Activated naive CD8-positive, alpha-beta T cell treated with anti-CD3 and anti-CD28 coated beads, Interleukin-2, amount 50 U/mL, for 16 hours (primary cell): Measurements from ENCODE around the gene MAP4.

Source experiments
- DNase-seq: peaks from one replicate; pipeline ENCODE4 v3.0.0-alpha.2; 2020; ENCODE audit warnings: low read depth, low spot score

The MAP4 gene

GRCh38 chr3:47971081-47971480 is 45.1 kb downstream of the MAP4 start:
- DNase-seq, result no peak

- DNase-seq, result no peak
Measured at GRCh38 chr3:47964740-47965139, 51.5 kb downstream of the MAP4 start.

GRCh38 chr3:47961815-47962606 is 54.2 kb downstream of the MAP4 start:
- no peak for DNase-seq

- DNase-seq, result no peak
Measured at GRCh38 chr3:47961036-47961435, 55.2 kb downstream of the MAP4 start.

GRCh38 chr3:47956521-47956920 is 59.7 kb downstream of the MAP4 start:
- DNase-seq, result no peak

- DNase-seq, result no peak
Measured at GRCh38 chr3:47954567-47954966, 61.6 kb downstream of the MAP4 start.

- no peak for DNase-seq
Measured at GRCh38 chr3:47950453-47951169, 65.6 kb downstream of the MAP4 start.

GRCh38 chr3:47949979-47950378 is 66.2 kb downstream of the MAP4 start:
- DNase-seq, result no peak

GRCh38 chr3:47940232-47940631 is 76.0 kb downstream of the MAP4 start:
- DNase-seq, result no peak

GRCh38 chr3:47932421-47932820 is 83.8 kb downstream of the MAP4 start:
- no peak for DNase-seq

- DNase-seq, result no peak
Measured at GRCh38 chr3:47930979-47931378, 85.2 kb downstream of the MAP4 start.

- no peak for DNase-seq
Measured at GRCh38 chr3:47916696-47917095, 99.5 kb downstream of the MAP4 start.

GRCh38 chr3:47916201-47916600 is 100.0 kb downstream of the MAP4 start:
- no peak for DNase-seq

GRCh38 chr3:47912006-47912504 is 104.2 kb downstream of the MAP4 start:
- no peak for DNase-seq

- DNase-seq, result no peak
Measured at GRCh38 chr3:47910777-47911440, 105.3 kb downstream of the MAP4 start.

GRCh38 chr3:47910233-47910632 is 106.0 kb downstream of the MAP4 start:
- DNase-seq, result no peak

- DNase-seq, result no peak
Measured at GRCh38 chr3:47909607-47910006, 106.6 kb downstream of the MAP4 start.

GRCh38 chr3:47908744-47909143 is 107.5 kb downstream of the MAP4 start:
- no peak for DNase-seq

GRCh38 chr3:47907784-47908183 is 108.4 kb downstream of the MAP4 start:
- DNase-seq, result no peak

- DNase-seq, result no peak
Measured at GRCh38 chr3:47902746-47903145, 113.5 kb downstream of the MAP4 start.

- no peak for DNase-seq
Measured at GRCh38 chr3:47901280-47901833, 114.9 kb downstream of the MAP4 start.

- DNase-seq, result no peak
Measured at GRCh38 chr3:47899495-47900108, 116.6 kb downstream of the MAP4 start.
